ENCODE results near the gene AXL.

DNA sequence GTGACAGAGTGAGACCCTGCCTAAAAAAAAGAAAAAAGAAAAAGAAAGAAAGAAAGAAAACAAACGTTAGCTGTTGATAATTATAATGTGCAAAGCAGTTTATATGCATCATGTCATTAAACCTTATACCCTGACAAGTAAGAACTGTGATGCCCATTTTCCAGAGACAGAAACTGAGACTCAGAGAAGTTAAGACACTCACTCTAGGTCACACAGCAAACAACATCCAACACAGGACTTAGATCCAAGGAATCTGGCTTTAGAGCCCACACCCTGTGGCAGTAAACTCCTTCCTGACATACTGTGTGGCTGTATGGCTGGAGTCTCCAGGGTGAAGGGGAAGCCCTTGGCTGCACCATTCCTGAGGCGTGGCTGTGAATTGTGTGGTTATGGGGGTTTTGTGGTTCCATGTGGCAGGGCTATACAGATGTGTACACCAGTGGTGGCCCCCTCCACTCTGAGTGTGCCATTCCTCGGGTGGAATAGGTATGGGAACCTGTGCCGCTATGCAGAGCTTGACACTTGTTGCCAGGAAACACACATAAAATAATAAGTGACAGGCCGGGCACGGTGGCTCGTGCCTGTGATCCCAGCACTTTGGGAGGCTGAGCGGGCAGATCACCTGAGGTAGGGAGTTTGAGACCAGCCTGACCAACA lies 15.6 kb downstream of the AXL start:
- TF ChIP-seq, protein P1, sequence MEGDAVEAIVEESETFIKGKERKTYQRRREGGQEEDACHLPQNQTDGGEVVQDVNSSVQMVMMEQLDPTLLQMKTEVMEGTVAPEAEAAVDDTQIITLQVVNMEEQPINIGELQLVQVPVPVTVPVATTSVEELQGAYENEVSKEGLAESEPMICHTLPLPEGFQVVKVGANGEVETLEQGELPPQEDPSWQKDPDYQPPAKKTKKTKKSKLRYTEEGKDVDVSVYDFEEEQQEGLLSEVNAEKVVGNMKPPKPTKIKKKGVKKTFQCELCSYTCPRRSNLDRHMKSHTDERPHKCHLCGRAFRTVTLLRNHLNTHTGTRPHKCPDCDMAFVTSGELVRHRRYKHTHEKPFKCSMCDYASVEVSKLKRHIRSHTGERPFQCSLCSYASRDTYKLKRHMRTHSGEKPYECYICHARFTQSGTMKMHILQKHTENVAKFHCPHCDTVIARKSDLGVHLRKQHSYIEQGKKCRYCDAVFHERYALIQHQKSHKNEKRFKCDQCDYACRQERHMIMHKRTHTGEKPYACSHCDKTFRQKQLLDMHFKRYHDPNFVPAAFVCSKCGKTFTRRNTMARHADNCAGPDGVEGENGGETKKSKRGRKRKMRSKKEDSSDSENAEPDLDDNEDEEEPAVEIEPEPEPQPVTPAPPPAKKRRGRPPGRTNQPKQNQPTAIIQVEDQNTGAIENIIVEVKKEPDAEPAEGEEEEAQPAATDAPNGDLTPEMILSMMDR (IDR thresholded peaks at IDR 0.05; ENCODE audit: borderline replicate concordance, extremely low read depth, low read length, poor library complexity, severe bottlenecking): no peak
- no peak for TF ChIP-seq EZH2 (IDR thresholded peaks at IDR 0.05; ENCODE audit: borderline replicate concordance, low read depth, low read length, severe bottlenecking)
